Measurements from ENCODE around the gene ALS2CL.
A peak's percentile ranks its signal among the peaks of the same experiment; 100 is the strongest.

The ALS2CL gene

DNA sequence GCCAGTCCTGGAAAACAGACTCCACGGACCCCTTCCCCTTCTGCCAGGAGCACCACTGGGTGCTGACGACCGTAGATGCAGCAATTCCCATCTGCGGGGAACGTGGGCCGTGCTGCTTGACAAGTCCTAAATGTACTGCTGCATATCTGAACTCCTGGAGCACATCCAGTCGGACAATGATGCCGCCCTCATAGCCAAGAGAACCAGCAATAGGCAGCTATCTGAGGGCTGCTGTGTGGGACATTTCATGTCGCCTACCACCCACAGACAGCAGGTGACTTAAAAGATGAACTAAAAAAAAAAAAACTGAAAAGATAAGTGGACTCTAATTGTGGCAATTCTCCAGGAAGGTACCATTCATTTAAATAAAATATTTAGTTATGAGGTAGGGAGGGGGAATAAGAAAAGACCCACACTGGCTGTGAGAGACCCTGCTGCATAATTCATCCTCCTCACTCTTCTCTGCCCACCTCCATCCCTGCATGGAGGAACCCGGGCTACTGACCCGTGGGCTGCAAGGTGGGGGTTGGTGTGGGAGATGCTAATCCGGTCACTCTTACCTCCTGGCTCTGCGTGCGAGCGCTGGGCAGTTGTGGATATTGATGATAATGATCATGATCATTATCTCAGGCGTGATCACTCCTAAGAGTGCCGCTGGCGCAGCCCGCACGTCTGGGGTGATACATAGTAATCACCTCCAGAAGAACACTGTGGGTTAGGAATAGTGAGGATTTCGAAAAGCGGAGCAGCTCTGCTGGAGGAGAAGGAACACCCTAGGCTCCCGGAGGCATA lies 28.3 kb downstream of the ALS2CL start:
- DNase-seq (ENCODE audit: low spot score), result no peak
- TF ChIP-seq, protein P1, sequence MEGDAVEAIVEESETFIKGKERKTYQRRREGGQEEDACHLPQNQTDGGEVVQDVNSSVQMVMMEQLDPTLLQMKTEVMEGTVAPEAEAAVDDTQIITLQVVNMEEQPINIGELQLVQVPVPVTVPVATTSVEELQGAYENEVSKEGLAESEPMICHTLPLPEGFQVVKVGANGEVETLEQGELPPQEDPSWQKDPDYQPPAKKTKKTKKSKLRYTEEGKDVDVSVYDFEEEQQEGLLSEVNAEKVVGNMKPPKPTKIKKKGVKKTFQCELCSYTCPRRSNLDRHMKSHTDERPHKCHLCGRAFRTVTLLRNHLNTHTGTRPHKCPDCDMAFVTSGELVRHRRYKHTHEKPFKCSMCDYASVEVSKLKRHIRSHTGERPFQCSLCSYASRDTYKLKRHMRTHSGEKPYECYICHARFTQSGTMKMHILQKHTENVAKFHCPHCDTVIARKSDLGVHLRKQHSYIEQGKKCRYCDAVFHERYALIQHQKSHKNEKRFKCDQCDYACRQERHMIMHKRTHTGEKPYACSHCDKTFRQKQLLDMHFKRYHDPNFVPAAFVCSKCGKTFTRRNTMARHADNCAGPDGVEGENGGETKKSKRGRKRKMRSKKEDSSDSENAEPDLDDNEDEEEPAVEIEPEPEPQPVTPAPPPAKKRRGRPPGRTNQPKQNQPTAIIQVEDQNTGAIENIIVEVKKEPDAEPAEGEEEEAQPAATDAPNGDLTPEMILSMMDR (IDR thresholded peaks at IDR 0.05; ENCODE audit: extremely low read depth, missing control alignments), result no peak

DNA sequence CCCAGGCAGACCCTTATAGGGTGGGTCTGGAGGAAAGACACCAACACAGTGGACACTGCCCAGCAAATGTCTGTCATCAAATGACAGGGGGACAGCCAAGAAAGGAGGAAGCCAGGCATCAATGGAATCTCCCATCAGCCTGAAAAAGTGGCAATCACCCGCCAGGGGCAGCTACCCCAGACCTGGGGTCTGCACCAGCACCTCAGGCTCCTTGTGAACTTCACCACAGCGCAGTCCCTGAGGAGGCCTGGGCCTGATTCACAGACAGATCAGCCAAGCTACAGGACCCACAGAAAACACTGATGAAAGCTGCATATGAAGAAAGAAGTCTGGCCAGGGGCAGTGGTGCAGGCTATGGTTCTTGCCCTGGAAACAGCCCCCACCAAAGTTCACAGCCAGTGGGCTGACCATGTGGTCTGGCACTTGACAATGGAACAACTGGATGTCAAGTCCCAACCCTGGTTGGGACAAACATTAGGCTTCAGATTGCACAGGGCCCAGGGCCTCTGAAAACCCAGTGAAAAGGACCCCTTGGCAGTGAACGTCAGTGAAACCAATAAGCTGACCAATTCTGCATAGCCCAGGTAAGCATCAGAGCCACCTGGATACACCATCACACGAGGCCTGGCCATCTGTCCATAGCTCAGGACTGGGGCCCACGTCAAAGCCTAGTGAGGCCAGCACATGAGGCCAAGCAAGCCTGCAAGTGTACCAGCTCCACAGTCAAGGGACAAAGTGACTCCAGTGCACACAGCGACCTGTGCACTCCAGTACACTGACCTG lies 29.1 kb downstream of the ALS2CL start:
- DNase-seq (ENCODE audit: low spot score), result peak; percentile 3
- TF ChIP-seq, protein P1 (IDR thresholded peaks at IDR 0.05; ENCODE audit: extremely low read depth, missing control alignments), result no peak

DNA sequence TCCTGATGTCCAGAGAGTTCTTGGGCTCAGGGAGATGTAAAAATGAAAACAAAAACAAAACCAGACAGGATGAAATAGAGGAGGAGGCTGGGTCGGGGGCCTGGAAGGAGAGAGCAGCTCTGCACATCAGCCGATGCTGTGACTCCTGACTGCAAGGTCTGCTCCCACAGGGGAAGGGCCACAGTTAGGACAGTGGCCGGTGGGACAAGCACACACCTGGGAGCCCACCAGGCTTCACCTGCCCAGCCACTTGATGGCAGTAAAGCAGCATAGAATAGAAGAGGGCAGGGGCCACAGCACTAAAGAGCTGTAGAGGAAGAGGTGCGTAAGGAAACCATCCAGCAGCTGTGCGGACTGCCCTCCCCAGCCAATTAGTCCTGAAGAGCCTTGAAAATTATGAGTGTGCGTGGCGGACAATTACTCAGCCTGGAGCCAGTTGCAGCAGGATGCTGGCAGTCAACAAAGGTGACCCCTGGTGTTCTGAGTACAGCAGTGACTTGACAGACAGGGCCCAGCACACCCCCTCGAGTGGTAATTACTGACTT lies 29.8 kb downstream of the ALS2CL start:
- peak; percentile 7 for DNase-seq (ENCODE audit: low spot score)

DNA sequence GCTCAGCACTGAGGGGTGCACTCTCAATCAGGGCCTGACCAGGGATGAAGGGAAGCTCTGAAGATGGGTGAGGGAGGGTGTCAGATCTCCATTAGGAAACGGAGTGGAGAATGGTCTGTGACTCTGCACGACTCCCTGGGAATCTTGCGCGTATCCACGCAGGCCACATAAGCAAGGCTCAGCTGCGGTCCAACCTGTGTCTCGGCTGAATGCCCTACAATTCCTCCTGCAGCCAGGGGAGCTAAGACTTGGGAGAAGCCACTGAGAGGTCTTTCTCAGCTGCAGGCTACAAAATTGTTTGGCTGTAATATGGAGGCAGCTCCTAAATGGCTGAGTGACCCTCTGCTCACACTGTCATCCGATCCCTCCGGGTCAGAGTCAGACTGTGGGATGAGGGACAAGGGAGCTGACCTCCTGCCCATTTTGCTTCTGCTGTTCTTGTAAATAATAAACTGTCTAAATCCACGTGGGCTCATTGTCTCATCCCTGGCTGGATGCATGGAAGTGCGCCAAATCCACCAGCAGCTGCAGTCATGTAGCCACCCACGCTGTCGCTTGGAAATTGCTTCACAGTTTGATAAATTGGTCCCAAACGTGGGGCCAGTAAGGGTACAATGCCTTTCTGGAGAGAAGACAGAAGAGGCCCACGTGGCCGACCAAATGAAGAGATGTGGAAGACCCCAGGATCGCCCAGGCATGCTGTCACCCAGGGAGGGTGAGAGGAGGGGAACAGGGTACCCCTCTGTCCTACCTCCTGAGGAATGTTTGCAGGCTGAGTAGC lies 30.5 kb downstream of the ALS2CL start:
- TF ChIP-seq, protein P1 (IDR thresholded peaks at IDR 0.05; ENCODE audit: extremely low read depth, missing control alignments), result no peak
- DNase-seq (ENCODE audit: low spot score), result no peak

More for the DNA sequence above, 29.8 kb downstream of the ALS2CL start:
- TF ChIP-seq, protein P1 (IDR thresholded peaks at IDR 0.05; ENCODE audit: extremely low read depth, missing control alignments), result no peak

DNA sequence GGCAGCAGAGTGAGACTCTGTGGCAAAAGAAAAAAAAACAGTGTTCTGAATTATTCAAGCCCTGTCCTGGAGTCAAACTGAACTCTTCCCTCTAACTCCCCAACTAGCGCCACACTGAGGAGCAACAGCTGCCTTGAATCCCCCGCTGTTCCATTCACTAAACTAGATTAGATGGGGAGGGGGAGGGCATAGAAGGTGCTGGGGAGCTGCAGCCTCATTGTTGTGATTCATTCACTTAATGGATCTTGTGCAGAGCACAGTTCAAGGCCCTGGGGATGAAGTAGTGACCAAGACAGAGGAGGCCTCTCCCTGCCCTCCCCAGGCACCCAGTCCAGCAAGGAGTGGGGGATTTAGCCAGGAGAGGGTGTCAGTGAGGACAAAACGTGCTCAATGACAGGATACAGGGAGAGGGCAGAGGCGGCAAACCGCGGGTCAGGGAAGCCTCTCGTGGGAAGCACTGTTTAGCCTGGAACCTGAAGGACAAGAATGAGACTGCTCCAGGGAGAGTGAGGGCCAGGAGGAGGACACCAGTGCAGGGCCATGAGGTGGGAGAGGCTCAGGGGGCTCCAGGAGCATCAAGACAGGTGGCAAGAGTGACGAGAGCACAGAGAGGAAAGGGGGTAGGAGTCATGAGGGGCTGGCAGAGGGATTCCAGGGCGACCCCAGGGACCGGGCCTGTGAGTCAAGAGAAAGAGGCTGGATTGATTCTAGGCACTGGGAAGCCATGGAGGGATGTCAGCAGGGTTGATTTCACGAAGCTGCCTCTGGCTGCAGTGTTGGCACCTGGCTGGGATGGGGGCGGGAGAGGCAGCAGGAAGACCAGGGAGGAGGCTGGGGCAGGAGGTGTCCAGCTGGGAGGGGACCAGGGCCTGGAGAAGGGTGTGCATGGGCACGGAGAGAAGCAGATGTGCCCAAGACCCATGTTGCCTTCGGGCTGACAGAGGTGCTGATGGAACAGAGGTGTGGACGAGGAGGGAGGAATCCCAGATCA lies 31.4 kb downstream of the ALS2CL start:
- TF ChIP-seq, protein P1 (IDR thresholded peaks at IDR 0.05; ENCODE audit: extremely low read depth, missing control alignments), result no peak
- no peak for DNase-seq (ENCODE audit: low spot score)

Data from GM20000 (cell line).